ENCODE results near the gene PLS3.

- TF ChIP-seq, protein P1, sequence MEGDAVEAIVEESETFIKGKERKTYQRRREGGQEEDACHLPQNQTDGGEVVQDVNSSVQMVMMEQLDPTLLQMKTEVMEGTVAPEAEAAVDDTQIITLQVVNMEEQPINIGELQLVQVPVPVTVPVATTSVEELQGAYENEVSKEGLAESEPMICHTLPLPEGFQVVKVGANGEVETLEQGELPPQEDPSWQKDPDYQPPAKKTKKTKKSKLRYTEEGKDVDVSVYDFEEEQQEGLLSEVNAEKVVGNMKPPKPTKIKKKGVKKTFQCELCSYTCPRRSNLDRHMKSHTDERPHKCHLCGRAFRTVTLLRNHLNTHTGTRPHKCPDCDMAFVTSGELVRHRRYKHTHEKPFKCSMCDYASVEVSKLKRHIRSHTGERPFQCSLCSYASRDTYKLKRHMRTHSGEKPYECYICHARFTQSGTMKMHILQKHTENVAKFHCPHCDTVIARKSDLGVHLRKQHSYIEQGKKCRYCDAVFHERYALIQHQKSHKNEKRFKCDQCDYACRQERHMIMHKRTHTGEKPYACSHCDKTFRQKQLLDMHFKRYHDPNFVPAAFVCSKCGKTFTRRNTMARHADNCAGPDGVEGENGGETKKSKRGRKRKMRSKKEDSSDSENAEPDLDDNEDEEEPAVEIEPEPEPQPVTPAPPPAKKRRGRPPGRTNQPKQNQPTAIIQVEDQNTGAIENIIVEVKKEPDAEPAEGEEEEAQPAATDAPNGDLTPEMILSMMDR (IDR thresholded peaks at IDR 0.05; ENCODE audit: insufficient read depth, low read length, poor library complexity, severe bottlenecking) = no peak
- TF ChIP-seq EZH2phosphoT487 (conservative IDR thresholded peaks at IDR 0.05; ENCODE audit: low read length) = no peak
Observed at GRCh38 chrX:115639334-115639880, 78.4 kb downstream of the PLS3 start.
